ENCODE results near the gene SPACDR. TPM values are rescaled to one million over a fixed set of nuclear protein-coding genes. Genes with fewer than 3 reads are reported as not detected.

Gene SPACDR
- total RNA-seq, 1 donor from 2014 or later, result 2.5 TPM

DNA sequence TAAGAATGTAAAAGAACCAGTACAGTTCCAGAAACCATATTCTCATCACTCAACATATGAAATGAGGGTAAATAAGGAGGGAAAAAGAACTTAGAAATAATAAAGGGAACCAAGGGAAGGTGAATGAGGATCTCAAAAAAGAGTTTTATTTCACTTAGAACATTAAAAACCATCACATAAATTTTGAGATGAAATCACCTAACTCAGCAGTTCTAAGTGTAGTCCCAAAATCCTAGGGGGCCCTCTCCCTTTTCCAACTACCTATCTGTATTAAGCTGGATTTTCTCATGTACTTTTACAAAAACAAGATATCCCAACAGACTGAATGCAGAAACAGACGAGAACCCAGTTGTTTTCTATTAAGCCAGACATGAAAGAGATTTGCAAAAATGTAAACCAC, 38.7 kb downstream of the SPACDR start:
- FAIRE-seq (no peak), DNase-seq (ENCODE audit: low read depth) (no peak)
- no peaks in the 10 kb centered on the region for H3K9me3 ChIP-seq (ENCODE audit: insufficient read depth, low read depth, low read length)
- H3K36me3 ChIP-seq (ENCODE audit: insufficient read depth, low read length), result no peaks in the 10 kb centered on the region
- Mint-ChIP-seq H3K27ac (ENCODE audit: unreplicated experiment) (no peak overlapping the region), H3K9me3 (ENCODE audit: unreplicated experiment) (no peaks in the 10 kb centered on the region), H3K4me1 (ENCODE audit: low read depth, unreplicated experiment) (no peaks in the 10 kb centered on the region), H3K27me3 (ENCODE audit: low read depth, unreplicated experiment) (no peaks in the 10 kb centered on the region), H3K36me3 (ENCODE audit: low read depth, unreplicated experiment) (no peaks in the 10 kb centered on the region), H3K4me3 (ENCODE audit: unreplicated experiment) (no peak overlapping the region)
- peaks cover 7% of the 10 kb centered on the region for H3K79me2 ChIP-seq (ENCODE audit: insufficient read depth, low read length)
- H3K4me3 ChIP-seq (ENCODE audit: insufficient read depth, low read depth, low read length), result no peak overlapping the region
- peaks cover under 1% of the 10 kb centered on the region for H4K20me1 ChIP-seq (ENCODE audit: insufficient read depth, low read length)
- no peak overlapping the region for H3K27ac ChIP-seq (ENCODE audit: low read depth, low read length)
- H3K4me2 ChIP-seq (ENCODE audit: low read length), result no peak overlapping the region
- H3K9ac ChIP-seq (ENCODE audit: low read length), result no peak overlapping the region
- TF ChIP-seq, protein P1, sequence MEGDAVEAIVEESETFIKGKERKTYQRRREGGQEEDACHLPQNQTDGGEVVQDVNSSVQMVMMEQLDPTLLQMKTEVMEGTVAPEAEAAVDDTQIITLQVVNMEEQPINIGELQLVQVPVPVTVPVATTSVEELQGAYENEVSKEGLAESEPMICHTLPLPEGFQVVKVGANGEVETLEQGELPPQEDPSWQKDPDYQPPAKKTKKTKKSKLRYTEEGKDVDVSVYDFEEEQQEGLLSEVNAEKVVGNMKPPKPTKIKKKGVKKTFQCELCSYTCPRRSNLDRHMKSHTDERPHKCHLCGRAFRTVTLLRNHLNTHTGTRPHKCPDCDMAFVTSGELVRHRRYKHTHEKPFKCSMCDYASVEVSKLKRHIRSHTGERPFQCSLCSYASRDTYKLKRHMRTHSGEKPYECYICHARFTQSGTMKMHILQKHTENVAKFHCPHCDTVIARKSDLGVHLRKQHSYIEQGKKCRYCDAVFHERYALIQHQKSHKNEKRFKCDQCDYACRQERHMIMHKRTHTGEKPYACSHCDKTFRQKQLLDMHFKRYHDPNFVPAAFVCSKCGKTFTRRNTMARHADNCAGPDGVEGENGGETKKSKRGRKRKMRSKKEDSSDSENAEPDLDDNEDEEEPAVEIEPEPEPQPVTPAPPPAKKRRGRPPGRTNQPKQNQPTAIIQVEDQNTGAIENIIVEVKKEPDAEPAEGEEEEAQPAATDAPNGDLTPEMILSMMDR (IDR thresholded peaks at IDR 0.05; ENCODE audit: insufficient read depth, low read depth, low read length), result no peak
- no peak for TF ChIP-seq EZH2 (IDR thresholded peaks at IDR 0.05; ENCODE audit: insufficient read depth, low read length)
- no peaks in the 10 kb centered on the region for H3K27me3 ChIP-seq (ENCODE audit: insufficient read depth, low read length)
- peaks cover 3% of the 10 kb centered on the region for H3K4me1 ChIP-seq (ENCODE audit: insufficient read depth, low read length)
- H2AFZ ChIP-seq (ENCODE audit: low read depth, low read length), result no peak overlapping the region

DNA sequence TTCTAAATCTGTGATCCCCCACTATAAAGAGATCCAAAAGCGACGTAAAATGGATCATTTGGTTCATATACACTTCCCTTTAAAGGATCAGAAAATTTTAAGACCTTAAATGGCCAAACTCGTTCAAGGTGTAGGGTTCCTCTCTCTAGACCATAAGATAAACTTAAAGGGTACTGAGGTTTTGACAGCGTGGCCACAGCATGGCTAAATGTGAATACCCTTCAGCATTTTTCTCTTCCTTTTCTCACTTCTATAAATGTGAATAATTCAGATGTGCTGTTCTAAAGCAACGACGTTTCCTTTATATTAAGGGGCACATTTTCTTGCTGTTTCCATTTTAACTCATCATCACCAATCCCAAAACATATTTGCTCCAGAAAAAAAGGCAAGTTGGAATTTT, 40.7 kb downstream of the SPACDR start:
- TF ChIP-seq, protein P1 (IDR thresholded peaks at IDR 0.05; ENCODE audit: insufficient read depth, low read depth, low read length), result no peak
- no peak for TF ChIP-seq EZH2 (IDR thresholded peaks at IDR 0.05; ENCODE audit: insufficient read depth, low read length)
- H3K4me3 Mint-ChIP-seq (ENCODE audit: unreplicated experiment), result no peak overlapping the region
- H3K79me2 ChIP-seq (ENCODE audit: insufficient read depth, low read length), result no peaks in the 10 kb centered on the region
- H3K27me3 ChIP-seq (ENCODE audit: insufficient read depth, low read length), result no peaks in the 10 kb centered on the region
- H3K4me2 ChIP-seq (ENCODE audit: low read length), result no peak overlapping the region
- no peak overlapping the region for H3K4me3 ChIP-seq (ENCODE audit: insufficient read depth, low read depth, low read length)
- no peaks in the 10 kb centered on the region for H3K9me3 Mint-ChIP-seq (ENCODE audit: unreplicated experiment)
- H3K4me1 ChIP-seq (ENCODE audit: insufficient read depth, low read length), result peaks cover 3% of the 10 kb centered on the region
- H3K4me1 Mint-ChIP-seq (ENCODE audit: low read depth, unreplicated experiment), result peaks cover 9% of the 10 kb centered on the region
- no peaks in the 10 kb centered on the region for H3K9me3 ChIP-seq (ENCODE audit: insufficient read depth, low read depth, low read length)
- FAIRE-seq (no peak), DNase-seq (ENCODE audit: low read depth) (no peak)
- no peak overlapping the region for H3K27ac ChIP-seq (ENCODE audit: low read depth, low read length)
- H2AFZ ChIP-seq (ENCODE audit: low read depth, low read length), result no peak overlapping the region
- no peaks in the 10 kb centered on the region for H3K36me3 Mint-ChIP-seq (ENCODE audit: low read depth, unreplicated experiment)
- no peaks in the 10 kb centered on the region for H4K20me1 ChIP-seq (ENCODE audit: insufficient read depth, low read length)
- no peak overlapping the region for H3K27ac Mint-ChIP-seq (ENCODE audit: unreplicated experiment)
- H3K36me3 ChIP-seq (ENCODE audit: insufficient read depth, low read length), result no peaks in the 10 kb centered on the region
- H3K9ac ChIP-seq (ENCODE audit: low read length), result no peak overlapping the region
- H3K27me3 Mint-ChIP-seq (ENCODE audit: low read depth, unreplicated experiment), result no peaks in the 10 kb centered on the region

DNA sequence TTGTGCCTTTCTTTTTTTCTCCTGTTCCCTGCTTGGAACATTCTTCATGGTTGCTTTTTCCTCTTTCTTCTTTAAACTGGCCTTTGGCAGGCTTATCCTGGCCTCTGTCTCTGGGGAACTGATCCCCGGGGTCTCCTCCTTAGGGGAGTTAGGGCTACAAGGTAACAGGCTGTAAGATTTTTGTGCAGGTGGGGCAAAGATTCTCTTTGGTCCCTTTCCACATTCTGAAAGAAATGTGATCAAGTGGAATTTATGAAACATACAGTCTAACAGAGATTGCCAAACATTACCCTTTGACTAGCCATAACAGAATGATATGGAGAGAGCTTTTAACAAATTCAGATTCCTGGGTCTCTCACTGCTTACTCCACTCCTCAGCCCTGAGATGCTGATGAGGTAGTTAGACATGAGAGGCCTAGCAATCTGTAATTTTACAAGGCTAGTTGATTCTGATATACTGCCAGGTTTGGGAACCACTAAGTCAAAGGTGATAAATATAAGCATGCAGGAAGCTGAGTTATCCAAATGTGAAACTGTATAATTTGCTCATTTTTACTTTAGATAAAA, 44.3 kb downstream of the SPACDR start:
- peaks cover 4% of the 10 kb centered on the region for H3K27me3 Mint-ChIP-seq (ENCODE audit: low read depth, unreplicated experiment)
- H3K4me3 ChIP-seq (ENCODE audit: insufficient read depth, low read depth, low read length), result no peak overlapping the region
- no peak overlapping the region for H3K9ac ChIP-seq (ENCODE audit: low read length)
- TF ChIP-seq EZH2 (IDR thresholded peaks at IDR 0.05; ENCODE audit: insufficient read depth, low read length), result no peak
- TF ChIP-seq, protein P1 (IDR thresholded peaks at IDR 0.05; ENCODE audit: insufficient read depth, low read depth, low read length), result no peak
- no peak overlapping the region for H2AFZ ChIP-seq (ENCODE audit: low read depth, low read length)
- H3K27ac Mint-ChIP-seq (ENCODE audit: unreplicated experiment), result no peak overlapping the region
- no peak overlapping the region for H3K4me3 Mint-ChIP-seq (ENCODE audit: unreplicated experiment)
- peaks cover 3% of the 10 kb centered on the region for H3K9me3 Mint-ChIP-seq (ENCODE audit: unreplicated experiment)
- DNase-seq (ENCODE audit: low read depth), result no peak
- H3K79me2 ChIP-seq (ENCODE audit: insufficient read depth, low read length), result no peaks in the 10 kb centered on the region
- no peaks in the 10 kb centered on the region for H3K27me3 ChIP-seq (ENCODE audit: insufficient read depth, low read length)
- no peak overlapping the region for H3K27ac ChIP-seq (ENCODE audit: low read depth, low read length)
- no peaks in the 10 kb centered on the region for H3K4me1 ChIP-seq (ENCODE audit: insufficient read depth, low read length)
- no peaks in the 10 kb centered on the region for H3K9me3 ChIP-seq (ENCODE audit: insufficient read depth, low read depth, low read length)
- no peaks in the 10 kb centered on the region for H4K20me1 ChIP-seq (ENCODE audit: insufficient read depth, low read length)
- H3K4me2 ChIP-seq (ENCODE audit: low read length), result no peak overlapping the region
- FAIRE-seq, result no peak
- H3K36me3 ChIP-seq (ENCODE audit: insufficient read depth, low read length), result no peaks in the 10 kb centered on the region
- H3K4me1 Mint-ChIP-seq (ENCODE audit: low read depth, unreplicated experiment), result peaks cover 9% of the 10 kb centered on the region
- H3K36me3 Mint-ChIP-seq (ENCODE audit: low read depth, unreplicated experiment), result peaks cover 2% of the 10 kb centered on the region
